PC-3 (cell line): ENCODE data around the gene FCHO2. TPM values are rescaled to one million over a fixed set of nuclear protein-coding genes. Genes with fewer than 3 reads are reported as not detected.

Experiments used
- ATAC-seq: fragments of 200-7000 bp; cut with Tn5 transposase; 2 replicates; pipeline ENCODE4 v1.9.1; 2020; ENCODE audit warnings: mild to moderate bottlenecking, moderate library complexity
- BruUV-seq: library from RNA; stranded (reverse); fragments of 400-500 nt; replicated peaks from 2 replicates; lab custom pipeline; 2021; lab: Mats Ljungman, UMichigan
- CTCF ChIA-PET: fragments of 300-600 bp; sonication (Branson Sonifier 250); formaldehyde crosslinking; loops from one replicate; lab custom pipeline; 2022; ENCODE audit warnings: antibody characterized with exemption; lab: Charles Lee
- POLR2A ChIA-PET: fragments of 300-600 bp; sonication (Branson Sonifier 250); formaldehyde crosslinking; loops from one replicate; lab custom pipeline; 2022; ENCODE audit warnings: antibody characterized with exemption; ENCODE audit not compliant: unreplicated experiment; lab: Charles Lee
- DNase-seq: peaks from one replicate; pipeline ENCODE4 v3.0.0-alpha.2; 2015
- H2AFZ ChIP-seq: fragments of 300-600 bp; sonication (generic); 2 replicates; pipeline ENCODE4 v1.6.0; 2016; ENCODE audit warnings: antibody characterized with exemption, low read length
- H3F3A ChIP-seq: fragments of 300-600 bp; sonication (generic); one replicate; pipeline ENCODE4 v1.6.0; 2017; ENCODE audit warnings: antibody characterized with exemption, low read length, control low read depth, mild to moderate bottlenecking; ENCODE audit not compliant: unreplicated experiment
- H3K27ac ChIP-seq: fragments of 300-600 bp; sonication (generic); 2 replicates; pipeline ENCODE4 v1.5.1; 2016; ENCODE audit warnings: mild to moderate bottlenecking, low read length
- H3K27me3 ChIP-seq: fragments of 300-600 bp; sonication (generic); 2 replicates; pipeline ENCODE4 v1.6.1; 2016; ENCODE audit warnings: low read length, mixed read lengths
- H3K36me3 ChIP-seq: fragments of 300-600 bp; sonication (generic); 2 replicates; pipeline ENCODE4 v1.6.1; 2016; ENCODE audit warnings: low read depth, mixed run types, low read length, mixed read lengths
- H3K4me1 ChIP-seq: fragments of 300-600 bp; sonication (generic); 2 replicates; pipeline ENCODE4 v1.5.1; 2016; ENCODE audit warnings: low read length; ENCODE audit not compliant: insufficient read depth
- H3K4me2 ChIP-seq: fragments of 300-600 bp; sonication (generic); 2 replicates; pipeline ENCODE4 v1.6.0; 2016; ENCODE audit warnings: low read length
- H3K4me3 ChIP-seq: fragments of 300-600 bp; sonication (generic); 2 replicates; pipeline ENCODE4 v1.5.1; 2016; ENCODE audit warnings: mild to moderate bottlenecking, low read length, mixed read lengths
- H3K79me2 ChIP-seq: fragments of 300-600 bp; sonication (generic); 2 replicates; pipeline ENCODE4 v1.6.1; 2017; ENCODE audit warnings: low read length, mixed read lengths
- H3K9ac ChIP-seq: fragments of 300-600 bp; sonication (generic); 2 replicates; pipeline ENCODE4 v1.6.0; 2016; ENCODE audit warnings: mild to moderate bottlenecking, low read length
- H3K9me2 ChIP-seq: fragments of 300-600 bp; sonication (generic); replicated peaks from 2 replicates; pipeline ENCODE4 v1.6.1; 2016; ENCODE audit warnings: mixed run types, low read length, mixed read lengths
- H3K9me3 ChIP-seq: fragments of 300-600 bp; sonication (generic); 2 replicates; pipeline ENCODE4 v1.6.1; 2016; ENCODE audit warnings: low read length, mixed read lengths
- H4K20me1 ChIP-seq: fragments of 300-600 bp; sonication (generic); 2 replicates; pipeline ENCODE4 v1.6.1; 2016; ENCODE audit warnings: low read length, mixed read lengths
- CTCF ChIP-seq: fragments of 300-600 bp; sonication (generic); conservative IDR thresholded peaks from 2 replicates; pipeline ENCODE4 v1.5.1; 2017; ENCODE audit warnings: antibody characterized with exemption, low read depth, mild to moderate bottlenecking, low read length
- EZH2 ChIP-seq: fragments of 300-600 bp; sonication (generic); IDR thresholded peaks from one replicate; pipeline ENCODE4 v1.6.1; 2017; ENCODE audit warnings: antibody characterized with exemption, mild to moderate bottlenecking, low read length; ENCODE audit not compliant: unreplicated experiment
- EZH2phosphoT487 ChIP-seq: fragments of 300-600 bp; sonication (generic); IDR thresholded peaks from 2 replicates; pipeline ENCODE4 v1.6.1; 2018; ENCODE audit warnings: mild to moderate bottlenecking, antibody characterized with exemption, low read length, borderline replicate concordance
- intact Hi-C: fragments of 100-400 bp; cut with micrococcal nuclease; formaldehyde crosslinking; loops from 2 replicates; pipeline ENCODE4 v1.9.0; 2023
- total RNA-seq: library from RNA; depleted of rRNA; stranded (reverse); fragments of >200 nt; gene quantifications from 2 replicates; pipeline ENCODE4 v1.2.3, GENCODE V29; 2014

Gene FCHO2
- total RNA-seq, 1 experiment from 2014 or later, result 5.9 TPM

- Histone ChIP-seq H3K27ac (no peak overlapping the region), H3K9me3 (no peaks in the 10 kb centered on the region), H3K4me1 (no peaks in the 10 kb centered on the region), H3K4me3 (no peak overlapping the region), H3K36me3 (no peaks in the 10 kb centered on the region), H3K9ac (no peak overlapping the region), H3K27me3 (no peaks in the 10 kb centered on the region), H3K4me2 (no peak overlapping the region), H3K79me2 (no peaks in the 10 kb centered on the region), H3F3A (no peaks in the 10 kb centered on the region), H3K9me2 (no peaks in the 10 kb centered on the region), H2AFZ (no peak overlapping the region), H4K20me1 (no peaks in the 10 kb centered on the region)
- POLR2A ChIA-PET, result no interaction called here
- CTCF ChIA-PET, result no interaction called here
- TF ChIP-seq CTCF, result no peak
- no peak for TF ChIP-seq EZH2
- TF ChIP-seq EZH2phosphoT487, result no peak
- ATAC-seq (no peak), DNase-seq (no peak)
- intact Hi-C loops, result no loop called here
- BruUV-seq, result no TSS peak
Measured at GRCh38 chr5:73061593-73061992, 105.8 kb downstream of the FCHO2 start.

GRCh38 chr5:73066466-73066865, 110.6 kb downstream of the FCHO2 start:
- CTCF ChIA-PET, result no interaction called here
- intact Hi-C loops, result no loop called here

GRCh38 chr5:73067213-73067612, 111.4 kb downstream of the FCHO2 start:
- TF ChIP-seq EZH2, result no peak
- TF ChIP-seq EZH2phosphoT487, result no peak
- no peak for TF ChIP-seq CTCF
- ChIA-PET POLR2A (no interaction called here), CTCF (no interaction called here)
- Histone ChIP-seq H3K79me2 (no peaks in the 10 kb centered on the region), H3K27me3 (no peaks in the 10 kb centered on the region), H3K4me1 (no peaks in the 10 kb centered on the region), H3K9me2 (no peaks in the 10 kb centered on the region), H3K9ac (no peak overlapping the region), H3K9me3 (no peaks in the 10 kb centered on the region), H3F3A (no peaks in the 10 kb centered on the region), H3K36me3 (no peaks in the 10 kb centered on the region), H3K4me2 (no peak overlapping the region), H3K4me3 (no peak overlapping the region), H3K27ac (no peak overlapping the region), H4K20me1 (no peaks in the 10 kb centered on the region), H2AFZ (no peak overlapping the region)
- ATAC-seq, result no peak
- intact Hi-C loops, result no loop called here
- BruUV-seq, result no TSS peak
- no peak for DNase-seq

More at GRCh38 chr5:73066466-73066865, 110.6 kb downstream of the FCHO2 start:
- Histone ChIP-seq H4K20me1 (no peaks in the 10 kb centered on the region), H3K4me2 (no peak overlapping the region), H3K27me3 (no peaks in the 10 kb centered on the region), H3K9me2 (no peaks in the 10 kb centered on the region), H3K27ac (no peak overlapping the region), H3F3A (no peaks in the 10 kb centered on the region), H3K36me3 (no peaks in the 10 kb centered on the region), H3K4me3 (no peak overlapping the region), H3K9ac (no peak overlapping the region), H3K4me1 (no peaks in the 10 kb centered on the region), H2AFZ (no peak overlapping the region), H3K79me2 (no peaks in the 10 kb centered on the region), H3K9me3 (no peaks in the 10 kb centered on the region)
- no peak for DNase-seq
- POLR2A ChIA-PET, result no interaction called here
- BruUV-seq, result no TSS peak
- TF ChIP-seq CTCF, result no peak
- no peak for TF ChIP-seq EZH2
- TF ChIP-seq EZH2phosphoT487, result no peak
- ATAC-seq, result no peak
